Hepatocyte (in vitro differentiated cells): ENCODE data around the gene DTHD1.

ENCODE experiments used
- EZH2 ChIP-seq: fragments of 200-600 bp; sonication (generic); IDR thresholded peaks from 2 replicates; pipeline ENCODE4 v1.6.1; 2016; ENCODE audit warnings: antibody characterized with exemption, mild to moderate bottlenecking, borderline replicate concordance
- EZH2phosphoT487 ChIP-seq: fragments of 200-600 bp; sonication (generic); IDR thresholded peaks from one replicate; pipeline ENCODE4 v1.6.1; 2018; ENCODE audit warnings: antibody characterized with exemption, mild to moderate bottlenecking, low read depth, moderate library complexity; ENCODE audit not compliant: unreplicated experiment, severe bottlenecking
- TF ChIP-seq, protein P1 (sequence below): fragments of 200-600 bp; sonication (generic); IDR thresholded peaks from 2 replicates; pipeline ENCODE4 v1.5.1; 2016; ENCODE audit warnings: antibody characterized with exemption, mild to moderate bottlenecking; ENCODE audit not compliant: poor library complexity

DNA sequence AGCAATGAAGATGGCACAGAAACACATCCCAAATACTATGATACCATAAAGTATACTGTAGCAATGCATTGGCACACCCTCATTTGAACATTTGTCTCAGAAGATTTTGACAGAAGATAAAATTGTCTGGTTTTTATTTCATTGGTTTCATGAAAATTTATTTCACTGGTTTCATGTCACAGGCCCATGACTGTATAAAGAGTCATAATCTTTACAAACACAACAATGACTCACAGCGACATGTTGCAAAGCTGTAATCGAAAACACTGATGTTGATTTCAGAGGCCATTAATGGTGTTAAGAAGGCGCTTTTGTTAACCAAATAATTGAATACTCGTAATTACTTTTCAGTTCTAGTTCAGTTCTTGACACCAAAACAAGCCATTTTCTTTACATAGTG, 8.1 kb upstream of the DTHD1 start:
- TF ChIP-seq EZH2phosphoT487 (no peak), EZH2 (no peak)
- TF ChIP-seq, protein P1, sequence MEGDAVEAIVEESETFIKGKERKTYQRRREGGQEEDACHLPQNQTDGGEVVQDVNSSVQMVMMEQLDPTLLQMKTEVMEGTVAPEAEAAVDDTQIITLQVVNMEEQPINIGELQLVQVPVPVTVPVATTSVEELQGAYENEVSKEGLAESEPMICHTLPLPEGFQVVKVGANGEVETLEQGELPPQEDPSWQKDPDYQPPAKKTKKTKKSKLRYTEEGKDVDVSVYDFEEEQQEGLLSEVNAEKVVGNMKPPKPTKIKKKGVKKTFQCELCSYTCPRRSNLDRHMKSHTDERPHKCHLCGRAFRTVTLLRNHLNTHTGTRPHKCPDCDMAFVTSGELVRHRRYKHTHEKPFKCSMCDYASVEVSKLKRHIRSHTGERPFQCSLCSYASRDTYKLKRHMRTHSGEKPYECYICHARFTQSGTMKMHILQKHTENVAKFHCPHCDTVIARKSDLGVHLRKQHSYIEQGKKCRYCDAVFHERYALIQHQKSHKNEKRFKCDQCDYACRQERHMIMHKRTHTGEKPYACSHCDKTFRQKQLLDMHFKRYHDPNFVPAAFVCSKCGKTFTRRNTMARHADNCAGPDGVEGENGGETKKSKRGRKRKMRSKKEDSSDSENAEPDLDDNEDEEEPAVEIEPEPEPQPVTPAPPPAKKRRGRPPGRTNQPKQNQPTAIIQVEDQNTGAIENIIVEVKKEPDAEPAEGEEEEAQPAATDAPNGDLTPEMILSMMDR: no peak
